GM19238 (cell line): ENCODE data around the gene TTC33.

ENCODE experiments used
- DNase-seq: peaks from one replicate; pipeline ENCODE4 v3.0.0; 2011; ENCODE audit warnings: low spot score; ENCODE audit not compliant: insufficient read length

TTC33 gene

GRCh38 chr5:40521925-40522324 is 233.8 kb downstream of the TTC33 start:
- DNase-seq = no peak

- no peak for DNase-seq
Observed at GRCh38 chr5:40521108-40521785, 234.5 kb downstream of the TTC33 start.

GRCh38 chr5:40518485-40518917 is 237.3 kb downstream of the TTC33 start:
- no peak for DNase-seq

GRCh38 chr5:40515476-40515875 is 240.3 kb downstream of the TTC33 start:
- DNase-seq = no peak

- DNase-seq = no peak
Observed at GRCh38 chr5:40514976-40515375, 240.8 kb downstream of the TTC33 start.

- DNase-seq = no peak
Observed at GRCh38 chr5:40511801-40512200, 244.0 kb downstream of the TTC33 start.

- no peak for DNase-seq
Observed at GRCh38 chr5:40507095-40507494, 248.7 kb downstream of the TTC33 start.

GRCh38 chr5:40505031-40505430 is 250.7 kb downstream of the TTC33 start:
- DNase-seq = no peak

- no peak for DNase-seq
Observed at GRCh38 chr5:40503439-40503838, 252.3 kb downstream of the TTC33 start.

GRCh38 chr5:40502736-40503135 is 253.0 kb downstream of the TTC33 start:
- no peak for DNase-seq

GRCh38 chr5:40501711-40502444 is 253.9 kb downstream of the TTC33 start:
- DNase-seq = no peak

- no peak for DNase-seq
Observed at GRCh38 chr5:40499518-40500273, 256.1 kb downstream of the TTC33 start.

- no peak for DNase-seq
Observed at GRCh38 chr5:40499007-40499406, 256.8 kb downstream of the TTC33 start.

GRCh38 chr5:40497573-40497972 is 258.2 kb downstream of the TTC33 start:
- DNase-seq = no peak

GRCh38 chr5:40495237-40495635 is 260.5 kb downstream of the TTC33 start:
- DNase-seq = no peak

GRCh38 chr5:40494631-40495236 is 261.0 kb downstream of the TTC33 start:
- no peak for DNase-seq

GRCh38 chr5:40492056-40492455 is 263.7 kb downstream of the TTC33 start:
- DNase-seq = no peak

- no peak for DNase-seq
Observed at GRCh38 chr5:40491644-40492043, 264.1 kb downstream of the TTC33 start.

- DNase-seq = no peak
Observed at GRCh38 chr5:40490464-40491111, 265.2 kb downstream of the TTC33 start.

GRCh38 chr5:40489421-40489820 is 266.3 kb downstream of the TTC33 start:
- no peak for DNase-seq
